ENCODE data around the gene ALDH1B1.

ALDH1B1 gene

GRCh38 chr9:38392235-38393127 is at the start of gene ALDH1B1:
ALDH1B1 (plus strand) TSS chr9:38392702; CDS start chr9:38395749, 3,047 bp downstream.
- DNase-seq = peak; percentile 71 to 93

- DNase-seq = no peak
Observed at GRCh38 chr9:38343037-38343436, 49.5 kb upstream of the ALDH1B1 start.

GRCh38 chr9:38343552-38343951 is 49.0 kb upstream of the ALDH1B1 start:
- DNase-seq = no peak

- DNase-seq = no peak
Observed at GRCh38 chr9:38344566-38345324, 47.8 kb upstream of the ALDH1B1 start.

GRCh38 chr9:38345851-38346755 is 46.4 kb upstream of the ALDH1B1 start:
- DNase-seq = no peak

GRCh38 chr9:38346811-38347210 is 45.7 kb upstream of the ALDH1B1 start:
- no peak for DNase-seq

GRCh38 chr9:38347271-38347671 is 45.2 kb upstream of the ALDH1B1 start:
- DNase-seq = no peak

GRCh38 chr9:38347946-38348345 is 44.6 kb upstream of the ALDH1B1 start:
- DNase-seq = no peak

GRCh38 chr9:38350529-38350928 is 42.0 kb upstream of the ALDH1B1 start:
- no peak for DNase-seq

GRCh38 chr9:38352530-38353328 is 39.8 kb upstream of the ALDH1B1 start:
- DNase-seq = peak; percentile 85 to 86

- peak in 1 of 2 experiments; percentile 21 for DNase-seq
Observed at GRCh38 chr9:38355115-38355514, 37.4 kb upstream of the ALDH1B1 start.

GRCh38 chr9:38355517-38356120 is 36.9 kb upstream of the ALDH1B1 start:
- no peak for DNase-seq

GRCh38 chr9:38356851-38357250 is 35.7 kb upstream of the ALDH1B1 start:
- no peak for DNase-seq

GRCh38 chr9:38357350-38358114 is 35.0 kb upstream of the ALDH1B1 start:
- no peak for DNase-seq

- DNase-seq = no peak
Observed at GRCh38 chr9:38358390-38359296, 33.9 kb upstream of the ALDH1B1 start.

- DNase-seq = no peak
Observed at GRCh38 chr9:38359297-38359653, 33.2 kb upstream of the ALDH1B1 start.

- no peak for DNase-seq
Observed at GRCh38 chr9:38359689-38360385, 32.7 kb upstream of the ALDH1B1 start.

- DNase-seq = no peak
Observed at GRCh38 chr9:38360839-38361472, 31.5 kb upstream of the ALDH1B1 start.

- DNase-seq = peak in 1 of 2 experiments; percentile 28
Observed at GRCh38 chr9:38361473-38361850, 31.0 kb upstream of the ALDH1B1 start.

All from NCI-H526 (cell line).